ENCODE measurements around the gene PRSS27.
A peak's percentile ranks its signal among the peaks of the same experiment; 100 is the strongest.
"Not testable (repeated sequence)": the region's sequence is repeated elsewhere in the genome, so short reads cannot be mapped to it uniquely, and the experiment has no call there.

The PRSS27 gene

DNA sequence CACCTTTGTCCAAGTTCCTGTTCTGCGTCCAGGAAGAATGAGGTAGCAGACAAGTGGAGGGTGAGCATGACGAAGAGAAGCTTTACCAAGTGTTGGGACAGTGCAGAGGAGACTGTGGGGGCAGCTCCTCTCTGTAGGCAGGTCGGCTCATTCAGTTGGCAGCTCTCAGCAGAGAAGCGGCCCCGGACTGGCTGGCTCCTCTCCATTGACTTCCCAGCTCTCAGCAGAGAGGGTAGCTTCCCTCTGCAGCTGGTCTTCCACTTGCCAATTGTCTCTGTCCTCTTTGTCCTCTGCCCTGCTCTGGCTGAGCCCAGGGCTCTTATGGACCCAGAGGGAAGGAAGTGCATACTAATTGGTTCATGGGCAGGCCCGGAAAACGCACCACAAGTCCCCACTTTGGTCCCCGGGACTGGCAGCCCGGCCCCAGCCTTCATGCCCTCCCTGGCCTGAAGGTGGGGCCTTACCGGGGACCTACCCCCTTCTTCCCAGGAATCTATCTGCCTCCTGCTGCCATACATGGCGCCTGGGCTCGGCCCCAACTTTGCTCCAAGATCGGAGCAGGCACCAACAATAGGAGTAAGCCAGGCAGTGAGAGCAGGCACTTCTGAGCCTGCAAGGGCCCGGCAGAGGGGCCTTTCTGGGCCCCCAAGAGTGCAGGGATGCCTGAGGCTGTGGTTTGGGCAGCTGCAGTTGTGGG is 27.6 kb downstream of the PRSS27 start:
- no peak for DNase-seq

DNA sequence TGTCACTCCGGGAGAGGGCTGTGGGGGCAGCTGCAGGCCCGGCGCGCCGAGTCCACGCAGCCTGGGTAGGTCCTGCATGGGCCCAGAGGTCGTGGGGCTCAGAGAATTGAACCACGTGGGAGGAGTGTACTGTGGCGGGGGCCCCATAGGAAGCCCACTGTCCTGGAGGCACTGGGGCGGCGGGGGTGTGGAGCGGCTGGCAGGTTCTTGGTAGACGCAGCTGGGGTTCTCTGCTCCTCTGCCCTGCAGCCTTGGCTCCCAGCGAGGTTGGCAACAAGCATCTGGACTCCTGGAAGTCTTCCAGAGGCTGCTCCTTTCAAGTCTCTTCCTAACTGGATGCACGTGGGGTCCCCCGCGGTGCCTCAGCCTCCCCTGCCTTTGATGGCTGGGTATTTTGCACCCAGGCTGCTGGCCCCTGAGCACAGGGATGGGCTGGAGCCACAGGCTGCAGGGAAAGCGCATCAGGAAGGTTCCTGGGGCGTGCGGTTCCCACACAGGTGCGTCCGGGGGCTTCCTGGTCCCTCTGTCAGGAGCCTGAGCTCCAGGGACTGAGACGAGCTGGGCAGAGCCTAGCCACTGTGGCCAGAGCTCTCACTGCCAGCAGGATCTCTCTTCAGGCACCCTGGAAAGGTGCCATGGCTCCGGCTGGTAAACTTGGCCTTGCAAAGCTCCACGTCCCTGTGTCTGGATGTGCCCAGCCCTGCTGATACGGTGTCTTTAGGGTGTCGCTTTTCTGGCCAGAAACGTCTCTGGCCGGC is 28.4 kb downstream of the PRSS27 start:
- DNase-seq: no peak

DNA sequence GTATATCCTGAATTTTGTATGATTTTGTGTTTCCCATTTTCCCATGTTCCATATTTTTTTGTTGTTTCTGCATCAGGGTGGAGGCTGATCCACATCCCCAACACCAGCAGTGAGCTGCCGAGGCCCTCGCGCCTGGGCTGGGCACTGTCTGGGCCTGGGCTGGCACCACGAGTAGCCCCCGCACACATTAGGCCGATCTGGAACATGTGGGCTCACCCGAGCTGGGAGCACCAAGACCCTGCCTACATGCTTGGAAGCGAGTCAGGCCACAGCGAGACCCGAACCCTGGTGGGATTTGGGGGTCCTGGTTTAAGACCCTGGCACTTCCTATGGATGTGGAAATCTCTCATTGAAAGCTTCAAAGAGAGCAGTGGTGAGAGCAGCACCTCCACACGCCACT is 29.2 kb downstream of the PRSS27 start:
- DNase-seq: no peak

DNA sequence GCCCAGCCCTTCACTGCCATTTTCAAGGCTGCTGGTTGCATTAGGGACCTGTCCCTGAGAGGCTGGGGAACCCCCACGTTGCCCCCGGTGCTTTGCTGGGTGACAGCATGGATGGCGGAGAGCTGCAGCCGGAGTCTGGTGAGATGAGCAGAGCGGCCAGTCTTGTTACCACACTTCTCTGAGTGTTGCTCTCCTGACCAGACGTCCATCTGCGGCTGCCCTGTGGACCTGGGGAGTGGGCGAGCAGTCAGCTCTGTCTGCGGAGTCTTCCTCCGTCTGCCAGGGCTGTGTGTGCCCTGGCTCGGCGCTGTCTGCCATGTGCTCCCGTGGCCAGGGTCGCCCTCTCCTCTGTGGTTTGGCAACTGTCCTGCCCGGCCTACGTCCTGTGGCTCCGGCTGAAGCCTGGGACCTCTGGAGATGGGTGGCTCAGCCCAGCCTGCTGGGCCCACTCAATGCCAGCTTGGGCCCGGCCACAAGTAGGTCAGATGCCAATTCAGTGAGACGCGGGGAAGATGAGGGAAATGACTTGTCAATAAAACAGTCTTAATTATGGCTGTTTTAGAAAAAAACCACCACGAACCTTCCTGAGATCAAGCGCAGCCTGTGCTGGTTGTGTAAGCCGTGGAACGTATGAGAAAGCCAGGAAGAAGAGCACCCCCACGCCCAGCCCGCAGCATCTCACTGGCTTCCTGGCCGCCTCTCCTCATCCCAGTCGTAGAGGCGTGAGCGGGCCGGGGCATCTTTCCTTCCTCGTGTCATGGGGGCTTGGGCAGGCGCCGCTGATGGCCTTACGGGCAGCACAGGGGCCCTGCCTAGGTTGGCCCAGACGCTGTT is 29.8 kb downstream of the PRSS27 start:
- no peak for DNase-seq

DNA sequence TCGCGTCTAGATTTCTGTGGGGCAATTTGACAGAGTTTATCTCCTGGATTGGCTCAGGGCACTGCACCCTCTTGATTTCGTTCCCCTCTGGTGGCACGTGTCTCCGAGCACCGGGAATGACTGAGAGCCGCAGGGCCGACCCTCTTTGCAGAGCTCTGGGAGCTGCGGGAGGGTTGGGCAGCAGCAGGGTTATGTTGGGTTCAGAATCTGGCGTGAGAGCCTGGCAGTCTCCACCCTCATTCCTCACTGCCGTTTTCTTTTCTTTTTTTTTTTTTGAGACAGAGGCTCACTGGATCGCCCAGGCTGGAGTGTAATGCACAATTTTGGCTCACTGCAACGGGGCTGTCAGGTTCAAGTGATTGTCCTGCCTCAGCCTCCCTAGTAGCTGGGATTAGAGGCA is 30.6 kb downstream of the PRSS27 start:
- not testable (repeated sequence) for DNase-seq

DNA sequence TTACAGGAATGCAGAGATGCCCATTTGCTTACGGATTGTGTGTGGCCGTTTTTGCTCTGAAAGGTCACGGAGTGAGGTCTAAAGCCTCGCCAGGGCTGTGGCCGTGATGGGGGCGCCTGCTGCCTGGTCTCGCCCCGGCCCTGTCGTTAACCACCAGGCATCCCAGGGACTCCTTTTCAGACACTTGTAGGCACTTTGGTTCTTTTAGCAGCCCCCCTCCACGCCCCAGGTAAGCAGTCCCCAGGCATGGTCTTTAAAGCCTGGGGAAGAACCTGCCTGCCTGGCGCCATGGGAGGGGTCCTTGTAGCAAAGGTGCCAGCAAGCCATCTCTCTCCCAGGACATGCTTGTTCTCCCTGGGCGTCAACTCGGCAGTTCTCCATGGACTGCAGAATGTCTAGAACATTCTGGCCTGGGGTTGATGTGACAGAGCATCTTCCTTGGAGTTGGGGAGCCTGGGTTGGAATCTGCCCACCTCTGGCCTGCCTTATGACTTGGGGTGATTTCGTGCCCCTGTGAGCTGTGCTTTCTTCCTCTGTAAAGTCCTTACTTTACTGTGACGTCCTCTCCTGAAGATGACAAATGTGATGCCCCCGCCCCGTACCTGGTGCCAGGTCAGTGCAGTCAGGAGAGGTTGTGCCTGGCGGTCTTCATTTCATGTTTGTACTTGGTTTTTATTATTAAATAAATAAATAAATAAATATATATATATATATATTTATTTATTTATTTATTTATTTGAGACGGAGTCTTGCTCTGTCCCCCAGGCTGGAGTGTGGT is 32.3 kb downstream of the PRSS27 start:
- no peak for DNase-seq

DNA sequence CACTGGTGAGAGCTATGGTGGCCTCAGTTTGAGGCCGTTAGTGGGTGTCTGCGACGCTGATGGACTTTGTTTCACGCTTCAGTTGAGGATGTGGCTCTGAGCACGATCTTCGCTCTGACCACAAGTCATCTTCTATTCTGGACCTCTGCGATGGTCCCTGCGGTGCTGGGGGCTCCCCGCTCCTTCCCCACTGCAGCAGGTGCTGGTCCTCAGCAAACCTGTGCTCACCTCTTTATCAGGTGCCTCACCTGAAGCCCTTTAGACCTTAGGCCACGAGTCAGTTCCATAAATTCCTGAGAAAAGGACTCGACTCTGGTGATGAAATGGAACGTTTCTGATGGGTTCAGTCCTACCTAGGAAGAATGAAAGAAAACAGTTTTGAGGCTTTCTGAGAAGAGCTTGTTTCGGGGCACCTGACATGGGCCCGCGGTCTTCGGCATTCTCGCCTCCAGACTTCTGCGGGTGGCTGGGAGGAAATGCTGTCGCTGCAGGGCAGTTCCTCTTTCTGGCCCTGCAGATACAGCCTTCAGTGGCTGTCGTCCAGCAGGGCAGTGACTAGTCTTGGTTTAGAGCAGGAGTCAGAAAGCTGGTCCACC is 33.0 kb downstream of the PRSS27 start:
- no peak for DNase-seq

DNA sequence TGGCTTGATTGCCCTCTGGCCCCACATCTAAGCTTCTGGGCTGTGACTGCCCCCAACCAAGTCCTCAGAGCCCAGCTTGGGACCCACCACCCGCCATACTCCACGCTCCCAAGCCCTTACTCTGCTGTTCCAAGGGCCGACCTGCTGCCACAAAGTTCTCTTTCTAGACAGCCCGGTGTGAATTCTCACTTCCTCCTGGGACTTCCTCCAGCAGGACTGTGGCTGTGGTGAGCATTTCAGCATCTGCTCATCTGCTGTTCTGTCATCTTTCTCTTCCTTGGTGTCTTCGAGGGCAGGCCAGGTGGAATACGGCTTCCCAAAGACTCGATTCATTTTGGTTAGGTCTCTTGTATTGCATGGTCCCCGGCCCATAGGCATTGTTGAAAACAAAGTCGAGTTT is 33.9 kb downstream of the PRSS27 start:
- DNase-seq: not testable (repeated sequence)

DNA sequence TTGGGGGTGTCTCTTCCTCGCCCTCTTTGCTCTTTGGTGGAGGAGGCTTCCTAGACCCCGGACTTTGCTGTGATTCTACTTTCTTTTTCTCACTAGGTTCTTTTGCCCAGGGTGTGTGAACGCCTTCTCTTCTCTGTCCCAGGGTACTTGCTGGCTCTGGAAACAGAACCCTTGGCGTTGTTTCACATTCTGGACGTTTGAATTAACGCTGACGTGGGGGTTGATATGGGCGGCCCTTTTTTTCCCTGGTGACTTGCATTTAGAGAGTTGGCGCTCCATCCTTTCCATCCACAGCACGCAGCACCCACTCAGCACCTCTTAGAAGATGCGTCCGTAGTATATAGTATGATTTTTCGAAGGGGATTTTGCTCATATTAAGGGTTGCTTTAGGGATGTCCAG is 37.0 kb downstream of the PRSS27 start:
- not testable (repeated sequence) for DNase-seq

DNA sequence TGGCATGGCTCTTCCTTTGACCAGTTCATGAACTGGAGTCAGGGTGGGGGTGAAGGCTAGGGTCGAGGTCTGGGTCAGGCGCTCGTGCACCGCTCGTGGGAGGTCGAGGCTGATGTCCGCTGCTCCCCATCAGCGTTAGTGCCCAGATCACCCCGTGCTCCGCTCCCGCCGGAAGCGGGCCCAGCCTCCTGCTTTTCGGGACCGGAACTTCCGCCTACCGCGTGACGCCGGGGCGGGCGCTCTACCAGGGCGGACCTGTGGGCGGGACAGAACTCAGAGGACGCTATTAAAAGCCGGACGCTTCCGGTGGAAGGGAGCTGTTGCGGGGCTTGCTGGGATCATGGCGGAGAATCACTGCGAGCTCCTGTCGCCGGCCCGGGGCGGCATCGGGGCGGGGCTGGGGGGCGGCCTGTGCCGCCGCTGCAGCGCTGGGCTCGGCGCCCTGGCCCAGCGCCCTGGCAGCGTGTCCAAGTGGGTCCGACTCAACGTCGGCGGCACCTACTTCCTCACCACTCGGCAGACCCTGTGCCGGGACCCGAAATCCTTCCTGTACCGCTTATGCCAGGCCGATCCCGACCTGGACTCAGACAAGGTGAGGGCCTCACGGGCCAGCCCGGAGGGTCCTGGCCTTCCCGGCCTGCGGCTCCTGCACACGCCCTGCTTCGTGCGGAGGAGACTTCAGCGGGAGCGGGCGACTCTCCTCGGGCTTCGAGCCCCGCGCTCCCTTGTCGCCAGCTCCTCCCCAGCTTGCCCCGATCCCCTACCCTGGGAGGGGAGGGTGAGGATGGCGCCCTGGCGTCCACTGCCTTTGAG is 37.6 kb downstream of the PRSS27 start, which contains the start of gene KCTD5:
Gene KCTD5, plus strand, starts transcription at position 315 of the 813 bp plus-strand sequence. Its CDS starts 26 bp downstream, at position 341.
- DNase-seq: peak; percentile 93

DNA sequence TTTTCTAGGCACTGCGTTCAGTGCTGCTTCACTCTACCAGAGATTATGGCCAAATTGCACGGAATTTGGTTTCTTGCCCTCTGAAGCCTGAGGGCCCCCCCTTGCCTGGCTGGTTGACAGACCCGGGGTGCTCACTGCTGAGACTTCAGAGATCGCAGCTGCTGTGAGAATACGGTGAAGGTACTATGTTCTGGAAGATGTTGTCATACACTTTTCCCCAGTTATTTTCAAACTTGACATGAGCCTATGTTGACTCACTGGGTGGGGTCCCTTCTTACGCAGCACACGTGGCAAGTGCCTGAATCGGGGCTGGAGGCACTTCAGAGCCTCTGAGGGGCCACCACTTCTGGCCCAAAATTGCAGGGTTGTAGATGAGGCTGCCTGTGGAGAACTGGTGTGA is 39.7 kb downstream of the PRSS27 start:
- not testable (repeated sequence) for DNase-seq

DNA sequence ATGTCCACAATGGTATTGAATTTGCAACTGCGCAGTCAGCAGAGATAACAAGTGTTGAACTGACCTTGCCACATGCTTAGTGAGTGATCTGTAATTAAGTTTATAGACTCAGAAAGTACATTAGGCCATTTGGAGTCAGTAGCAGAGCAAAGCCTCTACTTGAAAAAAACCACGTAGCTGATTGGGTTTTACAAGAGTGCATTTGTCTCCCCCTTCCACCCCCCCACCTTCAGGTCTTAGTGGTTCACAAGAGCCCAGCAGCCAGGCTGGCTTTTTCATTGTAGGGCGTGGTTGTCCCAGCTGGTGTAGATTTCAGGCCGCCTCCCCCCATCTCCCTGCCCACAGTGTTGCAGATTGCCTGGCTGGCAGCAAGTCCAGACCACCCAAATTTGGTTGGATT is 40.1 kb downstream of the PRSS27 start:
- not testable (repeated sequence) for DNase-seq

DNA sequence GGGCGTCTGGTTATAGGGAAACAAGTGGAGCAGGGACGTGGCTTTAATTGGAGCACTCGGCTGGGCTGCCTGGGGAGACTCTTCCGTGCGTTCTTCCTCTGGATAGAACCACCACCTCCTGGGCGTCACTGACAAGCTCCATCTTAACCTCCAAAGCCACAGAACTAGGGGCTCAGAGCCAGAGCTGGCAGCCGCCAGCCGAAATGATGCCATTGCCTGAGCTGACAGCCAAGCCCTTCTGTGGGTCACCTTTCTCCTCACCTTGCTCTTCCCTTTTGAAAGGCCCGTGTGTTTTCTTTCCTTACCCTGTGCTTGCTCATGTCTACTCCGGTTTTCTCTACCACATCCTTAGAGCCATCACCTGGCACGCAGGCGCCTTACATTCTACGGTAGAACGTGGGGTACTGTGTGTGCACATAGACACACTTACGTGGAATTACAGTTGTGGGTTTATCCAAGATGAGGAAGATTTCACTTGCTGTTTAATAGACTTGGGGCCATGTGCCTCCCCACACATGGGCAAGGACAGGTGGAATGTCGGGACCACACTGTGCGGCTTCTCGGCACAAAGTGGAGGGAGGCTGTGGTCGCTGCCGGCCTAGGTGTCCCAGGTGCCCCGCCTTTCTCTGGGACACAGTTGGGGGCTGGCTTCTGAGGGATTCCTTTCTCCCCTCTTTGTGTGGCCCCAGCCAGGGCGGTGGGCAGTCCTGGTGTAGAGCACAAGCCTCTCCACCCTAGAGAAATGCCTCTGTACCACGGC is 41.6 kb downstream of the PRSS27 start:
- DNase-seq: not testable (repeated sequence)

DNA sequence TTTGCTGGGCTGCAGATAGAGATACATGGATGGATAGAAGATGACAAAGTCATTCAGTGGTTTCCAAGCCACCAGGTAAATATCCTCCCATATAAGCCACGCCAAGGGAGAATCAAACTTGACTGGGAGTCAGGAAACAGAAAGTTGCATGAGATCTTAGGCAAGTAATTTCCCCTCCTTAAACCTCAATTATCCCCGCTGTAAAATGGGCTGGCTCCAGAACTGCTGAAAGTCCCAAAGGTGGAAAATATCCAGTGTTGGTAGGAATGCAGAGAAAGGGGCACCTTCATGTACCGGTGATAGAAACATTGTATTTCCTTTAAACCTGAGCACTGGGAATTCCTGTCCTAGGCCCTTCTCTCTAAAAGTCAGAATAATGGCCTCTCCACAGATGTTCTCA is 43.1 kb downstream of the PRSS27 start:
- not testable (repeated sequence) for DNase-seq

DNA sequence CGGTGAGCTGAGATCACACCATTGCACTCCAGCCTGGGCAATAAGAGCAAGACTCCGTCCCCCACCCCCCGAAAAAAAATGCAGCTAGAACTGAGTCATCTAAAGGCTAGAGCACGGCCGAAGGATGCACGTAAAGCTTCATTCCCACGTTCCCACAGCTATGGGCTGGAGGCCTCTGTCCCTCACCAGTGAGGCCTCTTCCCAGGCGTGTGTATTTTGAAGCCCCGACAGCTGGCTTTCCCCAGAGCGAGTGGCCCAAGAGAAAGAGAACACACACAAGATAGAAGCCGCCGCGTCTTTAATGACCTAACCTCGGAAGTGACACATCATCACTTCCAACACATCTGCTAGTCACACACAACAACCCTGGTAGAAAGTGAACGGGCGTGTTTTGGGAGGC is 44.3 kb downstream of the PRSS27 start:
- DNase-seq: no peak

DNA sequence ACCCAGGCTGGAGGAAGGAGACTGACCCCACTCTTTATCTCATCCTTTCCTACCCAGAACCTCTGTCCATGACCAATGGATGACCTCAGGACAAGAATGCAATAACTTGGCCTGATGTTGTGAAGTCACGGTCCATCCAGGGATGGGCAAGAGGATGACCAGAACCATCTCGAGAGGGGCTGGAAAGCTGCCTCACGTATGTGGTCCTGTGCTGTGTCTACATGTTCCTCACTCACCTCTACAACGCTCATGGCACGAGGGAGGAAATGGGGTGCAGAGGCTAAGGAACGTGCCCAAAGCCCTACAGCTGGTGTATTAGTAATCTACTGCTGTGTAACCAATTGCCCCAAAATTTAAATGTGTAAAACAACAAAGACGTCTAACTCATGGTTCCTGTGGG is 45.0 kb downstream of the PRSS27 start:
- no peak for DNase-seq

DNA sequence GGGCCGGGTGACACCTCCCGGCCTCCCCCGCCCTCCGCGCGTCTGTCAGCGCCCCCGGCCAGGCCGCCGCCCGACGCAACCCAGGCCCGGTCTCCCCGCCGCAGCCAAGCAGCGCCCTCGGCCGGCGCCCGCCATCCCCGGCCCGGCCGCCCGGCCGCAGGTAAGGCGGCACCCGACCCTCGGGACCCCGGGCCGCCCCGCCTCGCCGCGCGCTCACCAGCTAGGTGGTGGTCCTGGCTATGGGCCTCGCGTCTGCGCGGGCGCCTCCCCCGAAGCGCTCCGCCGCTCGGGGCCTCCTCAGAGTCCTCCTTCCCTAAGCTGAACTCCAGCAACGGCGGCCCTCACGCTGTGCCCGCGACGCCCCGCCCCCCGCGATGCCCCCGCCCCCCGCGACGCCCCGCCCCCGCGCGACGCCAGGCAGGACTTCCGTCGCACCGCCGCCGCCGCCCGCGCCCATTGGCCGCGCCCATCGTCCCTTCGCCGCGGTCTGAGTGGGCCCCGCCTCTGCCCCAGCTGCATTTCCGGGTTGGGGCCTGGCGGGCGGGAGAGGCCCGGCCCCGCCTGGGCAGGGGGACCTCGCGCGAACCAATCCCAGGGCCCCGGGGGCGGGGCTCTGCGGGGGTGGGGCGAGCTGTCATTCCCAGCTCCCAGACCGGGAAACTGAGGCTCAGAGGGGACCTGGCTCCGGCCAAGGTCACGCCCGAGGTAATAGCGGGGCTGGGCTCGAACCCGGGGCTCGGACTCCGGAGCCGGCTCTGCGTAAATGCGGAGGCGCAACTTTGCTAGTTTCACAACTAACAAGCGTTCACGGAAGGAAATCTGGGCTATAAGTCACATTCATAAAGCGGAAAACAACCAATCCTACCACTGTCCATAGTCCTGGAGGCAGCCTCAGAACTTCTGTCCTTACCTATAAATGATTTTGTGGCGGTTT is 46.7 kb downstream of the PRSS27 start:
- DNase-seq: peak; percentile 91

DNA sequence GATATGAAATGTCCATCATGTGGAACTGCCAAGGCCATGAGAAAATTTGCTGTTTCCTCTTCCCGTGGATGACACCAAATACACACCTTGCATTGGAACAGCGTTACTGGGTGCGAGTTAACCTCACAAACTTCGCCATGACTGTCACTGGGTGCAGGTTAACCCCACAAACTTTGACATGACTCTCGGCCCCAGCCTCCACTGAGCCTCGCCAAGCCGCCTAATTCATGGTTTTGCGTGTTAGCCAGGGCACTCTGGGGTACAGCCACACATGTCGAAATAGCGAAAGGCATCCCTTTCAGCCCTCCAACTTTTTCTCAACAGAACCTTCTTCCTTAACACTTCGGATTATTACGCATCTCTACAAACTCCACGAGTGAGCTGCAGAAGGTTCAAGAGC is 48.3 kb downstream of the PRSS27 start:
- DNase-seq: no peak

DNA sequence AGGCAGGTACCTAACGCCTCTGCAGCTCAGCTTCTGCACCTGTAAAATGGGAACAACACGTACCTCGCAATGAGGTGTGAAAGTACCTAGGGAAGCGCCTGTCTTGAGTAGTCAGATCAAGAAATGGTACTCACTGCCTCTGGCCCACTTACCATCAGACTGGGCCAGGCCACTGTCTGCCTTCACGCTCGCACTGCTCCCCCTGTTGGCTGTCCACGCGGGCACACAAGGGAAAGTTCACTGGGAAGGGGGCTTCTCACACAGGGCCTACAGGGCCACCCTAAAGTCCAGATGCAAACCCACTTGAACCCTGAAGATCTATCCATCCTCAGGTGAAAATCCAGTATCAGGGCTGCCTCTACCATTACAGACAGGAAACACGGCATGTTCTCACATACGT is 48.8 kb downstream of the PRSS27 start:
- DNase-seq: not testable (repeated sequence)

All from NCI-H226 (cell line).